ENCODE results near the gene BRF1.

The BRF1 gene

GRCh38 chr14:105204931-105205672, 95.7 kb downstream of the BRF1 start:
- H3K36me3 Mint-ChIP-seq (ENCODE audit: low read depth): no peaks in the 10 kb centered on the region
- H3K27ac Mint-ChIP-seq: no peak overlapping the region
- no peak overlapping the region for H3K4me3 Mint-ChIP-seq
- peaks cover 5% of the 10 kb centered on the region for H3K4me1 Mint-ChIP-seq
- no peak for DNase-seq
- TF ChIP-seq CTCF (IDR thresholded peaks at IDR 0.05): no peak
- no peaks in the 10 kb centered on the region for H3K27me3 Mint-ChIP-seq (ENCODE audit: low read depth, poor library complexity)
- no peaks in the 10 kb centered on the region for H3K9me3 Mint-ChIP-seq

GRCh38 chr14:105204206-105204930, 96.4 kb downstream of the BRF1 start:
- Mint-ChIP-seq H3K4me3 (no peak overlapping the region), H3K4me1 (peaks cover 8% of the 10 kb centered on the region), H3K9me3 (no peaks in the 10 kb centered on the region)

GRCh38 chr14:105203701-105204100, 97.1 kb downstream of the BRF1 start:
- H3K27me3 Mint-ChIP-seq (ENCODE audit: low read depth, poor library complexity): peaks cover 8% of the 10 kb centered on the region
- H3K4me1 Mint-ChIP-seq: peaks cover 9% of the 10 kb centered on the region
- DNase-seq: no peak
- no peaks in the 10 kb centered on the region for H3K9me3 Mint-ChIP-seq
- no peak overlapping the region for H3K4me3 Mint-ChIP-seq
- no peak for TF ChIP-seq CTCF (IDR thresholded peaks at IDR 0.05)
- H3K27ac Mint-ChIP-seq: no peak overlapping the region
- no peaks in the 10 kb centered on the region for H3K36me3 Mint-ChIP-seq (ENCODE audit: low read depth)

More at GRCh38 chr14:105204206-105204930, 96.4 kb downstream of the BRF1 start:
- H3K27me3 Mint-ChIP-seq (ENCODE audit: low read depth, poor library complexity): peaks cover 3% of the 10 kb centered on the region
- no peak for DNase-seq
- TF ChIP-seq CTCF (IDR thresholded peaks at IDR 0.05): no peak
- H3K36me3 Mint-ChIP-seq (ENCODE audit: low read depth): no peaks in the 10 kb centered on the region
- H3K27ac Mint-ChIP-seq: no peak overlapping the region

GRCh38 chr14:105203057-105203531, 97.7 kb downstream of the BRF1 start:
- peak; percentile 96 for TF ChIP-seq CTCF (IDR thresholded peaks at IDR 0.05)
- no peak overlapping the region for H3K4me3 Mint-ChIP-seq
- H3K36me3 Mint-ChIP-seq (ENCODE audit: low read depth): no peaks in the 10 kb centered on the region
- DNase-seq: peak; percentile 89
- H3K27me3 Mint-ChIP-seq (ENCODE audit: low read depth, poor library complexity): peaks cover 14% of the 10 kb centered on the region
- peaks cover 9% of the 10 kb centered on the region for H3K4me1 Mint-ChIP-seq
- H3K9me3 Mint-ChIP-seq: no peaks in the 10 kb centered on the region
- H3K27ac Mint-ChIP-seq: no peak overlapping the region

GRCh38 chr14:105201925-105202513, 98.8 kb downstream of the BRF1 start:
- H3K4me3 Mint-ChIP-seq: no peak overlapping the region
- H3K27ac Mint-ChIP-seq: no peak overlapping the region
- no peak for DNase-seq
- peaks cover 9% of the 10 kb centered on the region for H3K4me1 Mint-ChIP-seq
- peaks cover 25% of the 10 kb centered on the region for H3K27me3 Mint-ChIP-seq (ENCODE audit: low read depth, poor library complexity)
- no peaks in the 10 kb centered on the region for H3K9me3 Mint-ChIP-seq
- TF ChIP-seq CTCF (IDR thresholded peaks at IDR 0.05): no peak
- H3K36me3 Mint-ChIP-seq (ENCODE audit: low read depth): no peaks in the 10 kb centered on the region

Measured in nephron progenitor cell (in vitro differentiated cells).